Transverse colon (tissue), 4 donors: ENCODE measurements around the gene OR5H14. TPM values are rescaled to one million over a fixed set of nuclear protein-coding genes. Genes with fewer than 3 reads are reported as not detected.

Source experiments
- DNase-seq: peaks from one replicate; pipeline ENCODE4 v3.0.0-alpha.2; 2019
- H3K27ac ChIP-seq, 4 donors: fragments of 200-600 bp; sonication (generic); 2 replicates each; pipeline ENCODE4 v1.5.1; 2016 to 2018; ENCODE audit warnings: inconsistent platforms in 4 of 4
- H3K27me3 ChIP-seq: fragments of 200-600 bp; sonication (generic); 2 replicates; pipeline ENCODE4 v1.5.1; 2017; ENCODE audit warnings: inconsistent platforms
- H3K36me3 ChIP-seq, 4 donors: fragments of 200-600 bp; sonication (generic); 2 replicates each; pipeline ENCODE4 v1.5.1; 2017 to 2019; ENCODE audit warnings: inconsistent platforms in 4 of 4
- H3K4me1 ChIP-seq, 4 donors: fragments of 200-600 bp; sonication (generic); 2 replicates each; pipeline ENCODE4 v1.5.1; 2017 to 2020; ENCODE audit warnings: inconsistent platforms in 4 of 4
- H3K4me3 ChIP-seq, 4 donors: fragments of 200-600 bp; sonication (generic); 1 replicate in 1 of 4; 2 replicates in 3 of 4; pipeline versions ENCODE4 v1.5.1 to v1.6.1; 2017 to 2019; ENCODE audit warnings: inconsistent platforms in 4 of 4
- H3K9me3 ChIP-seq, 2 donors: fragments of 200-600 bp; sonication (generic); 2 replicates each; pipeline ENCODE4 v1.5.1; 2017 to 2019; ENCODE audit warnings: inconsistent platforms in 2 of 2
- CTCF ChIP-seq, 5 experiments: fragments of 200-600 bp in 3 of 5; fragments of 450-650 bp in 2 of 5; sonication (generic) in 3 of 5; IDR thresholded peaks; 1 replicate in 2 of 5; 2 replicates in 3 of 5; pipeline ENCODE4 v1.5.1; 2016 to 2017; ENCODE audit warnings: antibody characterized with exemption in 5 of 5, inconsistent platforms in 3 of 5, mild to moderate bottlenecking in 2 of 5, moderate library complexity in 1 of 5
- EP300 ChIP-seq: sonication (generic); formaldehyde crosslinking; IDR thresholded peaks from one replicate; pipeline ENCODE4 v1.6.1; 2017; ENCODE audit warnings: antibody characterized with exemption, low read depth
- POLR2A ChIP-seq: fragments of 450-650 bp; IDR thresholded peaks from one replicate; pipeline ENCODE4 v1.6.1; 2016; ENCODE audit warnings: antibody characterized with exemption, mild to moderate bottlenecking, moderate library complexity
- POLR2AphosphoS5 ChIP-seq, 3 donors: sonication (generic); formaldehyde crosslinking; IDR thresholded peaks; one replicate each; pipeline ENCODE4 v1.6.1; 2016; ENCODE audit warnings: antibody characterized with exemption in 3 of 3
- WGBS, 2 donors: methylation state at CpG; one replicate each; pipeline ENCODE4 v1.1.5; 2018; ENCODE audit warnings: low coverage in 1 of 2; 5-methylcytosine and 5-hydroxymethylcytosine counted together
- in situ Hi-C, 4 donors: fragments of 200-750 bp; cut with MboI; loops; one replicate each; pipeline versions ENCODE4 v1.15.0 to v1.15.1; 2017; ENCODE audit warnings: low sequenced_read_pairs in 3 of 4, low pct_ligation_motif_present in 1 of 4, low pct_unique_long_range_greater_than_20kb in 1 of 4
- intact Hi-C: fragments of 100-400 bp; cut with DNase I; formaldehyde crosslinking; loops from one replicate; pipeline ENCODE4 v1.15.1; 2023; ENCODE audit warnings: low total_unique reads
- total RNA-seq, 4 donors: library from RNA; depleted of rRNA; stranded (reverse); fragments of >200 nt; gene quantifications; one replicate each; pipeline ENCODE4 v1.1.0, GENCODE V29; 2016

The OR5H14 gene
- total RNA-seq, result not detected

DNA sequence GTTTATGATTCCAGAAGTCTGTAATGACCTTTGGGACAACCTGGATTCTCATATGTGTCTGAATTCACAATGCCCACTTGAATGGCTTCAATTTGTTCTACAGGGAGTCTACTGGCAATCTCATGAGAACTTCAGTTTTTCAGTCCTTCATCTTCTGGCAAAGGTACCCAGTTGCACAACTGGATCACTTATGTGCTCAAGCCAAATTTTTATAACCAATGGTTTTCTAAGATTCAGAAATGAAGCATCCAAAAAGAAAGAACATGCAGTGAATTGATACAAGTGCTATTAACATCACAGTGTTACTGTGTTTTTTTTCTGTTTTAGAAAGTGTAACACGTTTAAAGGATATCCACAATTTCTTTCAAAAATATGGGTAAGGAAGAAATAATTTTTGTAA lies at the start of gene OR5H14:
OR5H14 (plus strand) TSS at position 301 of the 400 bp plus-strand sequence. CDS start 1,907 bp downstream, outside the sequence.
- intact Hi-C loops, result no loop called here
- H3K4me3 ChIP-seq, result no peak within 1 kb of the TSS
- in situ Hi-C loops, result no loop called here
- H3K27ac ChIP-seq, result no peak within 1 kb of the TSS
- WGBS, 2 donors, result 64 to 69% methylated on average over 1 of the region's 1 CpG
- no peak for TF ChIP-seq POLR2AphosphoS5 (IDR thresholded peaks at IDR 0.05)
- no peak for TF ChIP-seq EP300
- no peak for TF ChIP-seq CTCF (IDR thresholded peaks at IDR 0.05)
- no peak for TF ChIP-seq POLR2A
- DNase-seq, result no peak
- H3K4me1 ChIP-seq, result no peaks in the 10 kb centered on the region
- no peaks in the 10 kb centered on the region for H3K36me3 ChIP-seq
- no peaks in the 10 kb centered on the region for H3K27me3 ChIP-seq
- no peaks in the 10 kb centered on the region for H3K9me3 ChIP-seq

- TF ChIP-seq CTCF (IDR thresholded peaks at IDR 0.05) (no peak), POLR2A (no peak), POLR2AphosphoS5 (IDR thresholded peaks at IDR 0.05) (no peak), EP300 (no peak)
- WGBS, 2 donors, result 71 to 78% methylated on average over 4 of the region's 4 CpGs
These were observed 47.4 kb upstream of the OR5H14 start for GRCh38 chr3:98099848-98100247.

GRCh38 chr3:98108162-98108561 lies 39.1 kb upstream of the OR5H14 start:
- H3K9me3 ChIP-seq, result no peaks in the 10 kb centered on the region
- H3K36me3 ChIP-seq, result no peaks in the 10 kb centered on the region
- in situ Hi-C loops, result no loop called here
- H3K27ac ChIP-seq, result no peak overlapping the region
- H3K4me1 ChIP-seq, result no peaks in the 10 kb centered on the region
- DNase-seq, result no peak
- TF ChIP-seq POLR2AphosphoS5 (IDR thresholded peaks at IDR 0.05) (no peak), EP300 (no peak), CTCF (IDR thresholded peaks at IDR 0.05) (no peak), POLR2A (no peak)
- intact Hi-C loops, result no loop called here
- WGBS, 2 donors, result 33 to 47% methylated on average over 1 of the region's 1 CpG
- H3K4me3 ChIP-seq, result no peak overlapping the region
- no peaks in the 10 kb centered on the region for H3K27me3 ChIP-seq

More at GRCh38 chr3:98099848-98100247, 47.4 kb upstream of the OR5H14 start:
- H3K36me3 ChIP-seq, result no peaks in the 10 kb centered on the region
- DNase-seq, result no peak
- no peak overlapping the region for H3K4me3 ChIP-seq
- intact Hi-C loops, result no loop called here
- no peaks in the 10 kb centered on the region for H3K27me3 ChIP-seq
- in situ Hi-C loops, result no loop called here
- H3K9me3 ChIP-seq, result no peaks in the 10 kb centered on the region
- H3K4me1 ChIP-seq, result no peaks in the 10 kb centered on the region
- no peak overlapping the region for H3K27ac ChIP-seq

DNA sequence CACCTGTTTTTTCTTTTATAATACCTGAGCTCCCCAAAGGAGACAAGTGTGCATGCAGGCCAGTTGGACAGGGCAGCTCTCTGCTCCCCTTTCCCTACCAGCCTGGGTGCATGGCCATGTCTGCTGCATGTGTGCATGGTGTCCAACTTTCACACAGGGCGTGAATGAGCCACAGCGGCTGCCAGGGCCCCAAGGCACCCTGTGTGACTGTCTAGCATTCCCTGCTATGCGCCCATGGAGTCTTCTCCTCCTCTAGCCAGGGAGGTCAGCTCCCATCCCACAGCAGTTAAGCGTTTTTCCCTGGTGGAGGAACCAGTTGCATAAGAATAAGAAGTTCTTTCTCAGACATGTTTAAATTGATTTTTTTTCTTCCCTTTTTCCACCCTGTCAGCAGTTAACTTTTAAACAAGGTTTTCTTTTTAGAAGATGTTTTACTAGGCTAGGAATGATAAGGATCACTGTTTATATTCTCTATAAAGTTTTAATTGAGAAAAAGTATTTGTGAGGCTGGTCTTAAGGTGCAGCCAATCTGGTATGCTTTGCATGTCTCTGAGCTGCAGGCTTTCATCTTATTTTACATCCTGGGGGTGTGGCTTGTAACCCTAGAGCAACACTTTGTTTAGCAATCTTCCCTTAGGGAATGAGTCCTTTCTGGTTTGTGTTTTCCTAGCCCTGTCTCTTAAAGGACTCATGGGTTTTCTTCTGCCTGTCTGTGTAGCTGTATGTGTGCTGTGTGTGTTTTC lies 37.3 kb upstream of the OR5H14 start:
- intact Hi-C loops, result no loop called here

More for the DNA sequence above, 37.3 kb upstream of the OR5H14 start:
- no peaks in the 10 kb centered on the region for H3K27me3 ChIP-seq
- H3K27ac ChIP-seq, result no peak overlapping the region
- in situ Hi-C loops, result no loop called here
- TF ChIP-seq POLR2A (no peak), POLR2AphosphoS5 (IDR thresholded peaks at IDR 0.05) (no peak), EP300 (no peak), CTCF (IDR thresholded peaks at IDR 0.05) (no peak)
- WGBS, 2 donors, result 59 to 76% methylated on average over 3 to 4 of the region's 4 CpGs
- H3K4me1 ChIP-seq, result no peaks in the 10 kb centered on the region
- H3K9me3 ChIP-seq, result no peaks in the 10 kb centered on the region
- H3K4me3 ChIP-seq, result no peak overlapping the region
- no peaks in the 10 kb centered on the region for H3K36me3 ChIP-seq
- no peak for DNase-seq
